GM12872 (cell line): ENCODE measurements around the gene RAVER1.

Experiments
- CTCF ChIP-seq: IDR thresholded peaks from 3 replicates; pipeline ENCODE4 v1.5.1; 2011; ENCODE audit warnings: low read depth, mild to moderate bottlenecking, low read length, moderate library complexity; ENCODE audit not compliant: insufficient read depth

RAVER1 gene

GRCh38 chr19:10327793-10328192 is 5.5 kb downstream of the RAVER1 start:
- TF ChIP-seq CTCF = no peak

GRCh38 chr19:10325732-10326131 is 7.6 kb downstream of the RAVER1 start:
- no peak for TF ChIP-seq CTCF

GRCh38 chr19:10321874-10322835 is 11.2 kb downstream of the RAVER1 start:
- no peak for TF ChIP-seq CTCF

GRCh38 chr19:10321417-10321797 is 11.9 kb downstream of the RAVER1 start:
- TF ChIP-seq CTCF = no peak

GRCh38 chr19:10320602-10321416 is 12.5 kb downstream of the RAVER1 start:
- TF ChIP-seq CTCF = no peak

- TF ChIP-seq CTCF = no peak
Measured at GRCh38 chr19:10318807-10319682, 14.3 kb downstream of the RAVER1 start.
